ENCODE measurements around the gene RIPOR2.
A peak's percentile ranks its signal among the peaks of the same experiment; 100 is the strongest.
"Not testable (repeated sequence)": the region's sequence is repeated elsewhere in the genome, so short reads cannot be mapped to it uniquely, and the experiment has no call there.

Gene RIPOR2

DNA sequence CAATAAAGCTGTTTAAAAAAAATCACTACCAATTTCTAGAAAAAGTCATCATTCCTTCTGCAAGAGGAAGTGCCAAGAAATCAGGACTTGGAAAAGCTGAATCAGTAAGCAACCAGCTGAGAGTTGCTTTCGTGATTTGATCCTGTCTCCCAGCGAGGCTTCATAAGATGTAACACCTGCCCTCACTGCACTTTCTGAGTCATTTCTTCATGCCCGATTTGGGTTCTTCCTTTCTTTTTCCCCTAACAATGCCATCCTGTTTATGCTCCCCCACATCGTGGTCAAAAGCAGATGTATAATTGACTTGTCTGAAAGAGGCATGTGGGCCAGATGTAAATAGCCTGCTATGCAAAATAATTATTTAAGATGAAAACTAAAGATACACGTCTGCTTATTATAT is 52.1 kb downstream of the RIPOR2 start:
- TF ChIP-seq, protein P1, sequence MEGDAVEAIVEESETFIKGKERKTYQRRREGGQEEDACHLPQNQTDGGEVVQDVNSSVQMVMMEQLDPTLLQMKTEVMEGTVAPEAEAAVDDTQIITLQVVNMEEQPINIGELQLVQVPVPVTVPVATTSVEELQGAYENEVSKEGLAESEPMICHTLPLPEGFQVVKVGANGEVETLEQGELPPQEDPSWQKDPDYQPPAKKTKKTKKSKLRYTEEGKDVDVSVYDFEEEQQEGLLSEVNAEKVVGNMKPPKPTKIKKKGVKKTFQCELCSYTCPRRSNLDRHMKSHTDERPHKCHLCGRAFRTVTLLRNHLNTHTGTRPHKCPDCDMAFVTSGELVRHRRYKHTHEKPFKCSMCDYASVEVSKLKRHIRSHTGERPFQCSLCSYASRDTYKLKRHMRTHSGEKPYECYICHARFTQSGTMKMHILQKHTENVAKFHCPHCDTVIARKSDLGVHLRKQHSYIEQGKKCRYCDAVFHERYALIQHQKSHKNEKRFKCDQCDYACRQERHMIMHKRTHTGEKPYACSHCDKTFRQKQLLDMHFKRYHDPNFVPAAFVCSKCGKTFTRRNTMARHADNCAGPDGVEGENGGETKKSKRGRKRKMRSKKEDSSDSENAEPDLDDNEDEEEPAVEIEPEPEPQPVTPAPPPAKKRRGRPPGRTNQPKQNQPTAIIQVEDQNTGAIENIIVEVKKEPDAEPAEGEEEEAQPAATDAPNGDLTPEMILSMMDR (conservative IDR thresholded peaks at IDR 0.05; ENCODE audit: low read length), result no peak
- no peak overlapping the region for H3K4me3 ChIP-seq (ENCODE audit: low read length)
- peak; percentile 51 for DNase-seq (ENCODE audit: low read depth)

DNA sequence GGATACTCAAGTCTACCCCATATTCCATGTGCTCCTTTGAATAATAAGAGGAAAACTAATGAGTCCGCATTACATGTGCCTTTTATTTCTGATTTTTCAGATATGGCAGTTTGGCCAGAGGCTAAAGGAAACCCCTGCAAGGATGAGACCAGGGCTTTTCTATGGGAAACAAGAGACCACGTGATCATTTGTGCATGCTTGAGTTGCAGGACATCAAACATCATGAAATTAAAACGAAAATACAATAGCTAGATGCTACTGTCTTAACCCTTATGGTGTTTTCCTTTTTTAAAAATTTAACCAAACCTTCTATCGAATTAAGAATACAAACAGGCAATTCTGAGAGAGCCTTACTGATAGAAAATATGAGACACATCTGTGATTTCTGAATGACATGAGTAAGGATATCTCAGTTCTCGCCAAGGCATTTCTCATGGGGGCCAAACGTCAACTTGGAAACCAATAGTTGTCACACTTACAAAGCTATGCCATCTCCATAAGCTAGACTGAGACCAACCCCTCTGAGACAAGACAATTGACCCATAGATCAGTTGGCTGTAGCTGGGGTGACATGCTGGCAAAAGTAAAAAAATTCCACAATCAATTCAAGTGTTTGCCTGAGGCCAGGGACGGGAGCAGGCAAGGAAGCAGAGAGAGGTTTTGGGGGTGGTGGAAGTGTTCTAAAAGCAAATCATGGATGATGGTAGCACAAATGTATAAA is 52.8 kb downstream of the RIPOR2 start:
- DNase-seq (ENCODE audit: low read depth), result no peak
- TF ChIP-seq, protein P1 (conservative IDR thresholded peaks at IDR 0.05; ENCODE audit: low read length), result no peak
- no peak overlapping the region for H3K4me3 ChIP-seq (ENCODE audit: low read length)

DNA sequence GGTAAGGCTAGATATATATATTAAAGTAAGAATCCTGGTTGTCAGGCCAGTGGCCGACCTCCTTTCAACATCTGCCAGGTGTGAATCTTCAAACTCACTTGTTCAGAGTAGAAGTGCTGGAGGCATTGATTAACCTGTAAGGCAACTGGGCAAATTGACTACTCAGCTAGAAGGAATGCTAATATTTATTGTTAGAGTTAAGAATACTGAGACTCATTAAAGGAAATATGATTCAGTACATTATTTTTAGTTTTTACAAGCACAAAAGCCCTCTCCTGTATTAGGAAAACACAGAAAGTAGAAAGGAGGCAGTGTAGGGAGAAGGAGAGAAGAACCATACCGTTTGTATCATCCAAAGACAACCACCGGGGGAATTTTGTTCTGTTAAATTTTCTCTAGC is 53.5 kb downstream of the RIPOR2 start:
- no peak overlapping the region for H3K4me3 ChIP-seq (ENCODE audit: low read length)
- TF ChIP-seq, protein P1 (conservative IDR thresholded peaks at IDR 0.05; ENCODE audit: low read length), result no peak
- DNase-seq (ENCODE audit: low read depth), result no peak

DNA sequence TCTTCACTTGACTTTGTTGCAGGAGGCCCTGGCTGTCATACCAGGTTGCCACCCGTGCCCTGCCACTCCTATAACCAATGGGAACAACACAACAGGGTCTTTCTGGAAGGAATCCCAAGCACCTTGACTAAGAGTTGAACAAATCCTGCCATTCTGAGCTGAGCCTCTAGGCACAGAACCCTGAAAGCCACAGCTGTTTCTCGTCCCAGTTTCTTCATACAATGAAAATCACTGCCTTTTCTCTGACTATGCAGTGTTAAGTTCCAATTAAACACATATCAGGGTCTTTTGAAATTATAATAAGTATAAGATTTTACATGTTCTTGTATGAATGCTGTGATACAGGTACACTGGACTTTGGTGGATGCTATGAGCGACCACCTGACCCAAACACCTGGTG is 54.4 kb downstream of the RIPOR2 start:
- TF ChIP-seq, protein P1 (conservative IDR thresholded peaks at IDR 0.05; ENCODE audit: low read length), result no peak
- DNase-seq (ENCODE audit: low read depth), result no peak
- no peak overlapping the region for H3K4me3 ChIP-seq (ENCODE audit: low read length)

DNA sequence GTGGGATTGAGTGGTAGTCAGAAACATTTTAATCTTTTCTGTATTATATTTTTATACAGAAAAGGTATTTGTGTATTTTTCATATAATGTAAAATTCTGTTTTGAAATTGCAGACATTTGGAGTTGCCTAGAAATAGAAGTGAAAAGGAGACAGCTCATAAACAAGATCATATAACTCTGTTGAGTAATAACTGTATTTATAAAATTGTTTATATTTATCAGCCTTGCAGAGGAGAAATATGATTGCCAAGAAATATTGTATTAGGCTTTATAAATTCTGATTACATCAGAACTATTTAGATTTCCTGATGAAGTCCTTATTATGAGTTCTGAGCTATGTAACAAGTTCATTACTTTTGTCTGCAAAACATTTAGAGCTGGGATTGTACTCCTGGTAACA is 55.3 kb downstream of the RIPOR2 start:
- TF ChIP-seq, protein P1 (conservative IDR thresholded peaks at IDR 0.05; ENCODE audit: low read length), result no peak
- no peak overlapping the region for H3K4me3 ChIP-seq (ENCODE audit: low read length)
- DNase-seq (ENCODE audit: low read depth), result no peak

DNA sequence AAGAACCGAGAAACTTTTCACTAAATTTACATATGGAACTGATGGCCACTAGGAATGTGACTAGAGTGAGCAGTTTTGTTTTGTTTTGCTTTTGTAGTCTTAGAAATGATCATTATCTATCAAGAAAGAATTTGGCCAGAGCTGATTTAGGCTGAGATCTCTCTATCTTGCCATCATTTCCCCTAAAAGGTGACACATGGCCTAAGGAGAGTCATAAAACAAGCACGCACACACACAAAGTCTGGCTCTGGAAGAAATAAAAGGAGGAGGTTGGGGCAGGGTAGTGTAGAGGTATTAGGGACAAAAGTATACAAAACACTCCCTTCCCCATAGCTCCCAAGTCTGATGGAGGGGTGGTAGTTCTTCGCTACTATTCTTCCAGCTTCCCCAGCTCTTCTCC is 56.4 kb downstream of the RIPOR2 start:
- DNase-seq (ENCODE audit: low read depth), result peak; percentile 56
- H3K4me3 ChIP-seq (ENCODE audit: low read length), result no peak overlapping the region
- TF ChIP-seq, protein P1 (conservative IDR thresholded peaks at IDR 0.05; ENCODE audit: low read length), result no peak

DNA sequence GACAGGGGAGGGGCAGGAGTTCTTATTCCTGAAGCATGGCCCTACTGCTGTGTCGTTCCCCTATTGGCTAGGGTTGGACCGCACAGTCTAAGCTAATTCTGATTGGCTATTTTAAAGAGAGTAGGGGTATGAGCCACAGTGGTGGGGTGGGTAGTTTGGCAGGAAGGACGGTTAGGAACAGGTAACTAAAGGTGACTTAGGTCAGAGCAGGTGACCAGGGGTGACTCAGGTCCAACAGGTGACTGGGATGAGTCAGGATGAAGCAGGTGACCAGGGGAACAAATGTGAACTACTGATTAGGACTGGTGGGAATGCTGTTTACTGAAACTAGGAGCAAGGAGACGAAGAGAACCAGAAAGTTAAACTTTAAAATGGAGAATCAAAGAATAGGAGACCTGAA is 58.0 kb downstream of the RIPOR2 start:
- not testable (repeated sequence) for H3K4me3 ChIP-seq (ENCODE audit: low read length); DNase-seq (ENCODE audit: low read depth)

Measured in AG10803 (cell line).